NCI-H748 (cell line): ENCODE measurements around the gene PPP3CA.

ENCODE experiments used
- DNase-seq: peaks from one replicate; lab custom pipeline; 2025; ENCODE audit not compliant: unreplicated experiment; lab: John Stamatoyannopoulos, UW

Gene PPP3CA

GRCh38 chr4:101218346-101218745 is 129.0 kb downstream of the PPP3CA start:
- no peak for DNase-seq

GRCh38 chr4:101217353-101218031 is 129.8 kb downstream of the PPP3CA start:
- no peak for DNase-seq

GRCh38 chr4:101211146-101211553 is 136.2 kb downstream of the PPP3CA start:
- peak; percentile 21 for DNase-seq

GRCh38 chr4:101210331-101210730 is 137.0 kb downstream of the PPP3CA start:
- no peak for DNase-seq

- no peak for DNase-seq
These were observed 139.2 kb downstream of the PPP3CA start for GRCh38 chr4:101208171-101208570.

GRCh38 chr4:101205916-101206315 is 141.4 kb downstream of the PPP3CA start:
- DNase-seq = no peak

- DNase-seq = peak; percentile 82
These were observed 145.9 kb downstream of the PPP3CA start for GRCh38 chr4:101201421-101201820.

- DNase-seq = no peak
These were observed 146.8 kb downstream of the PPP3CA start for GRCh38 chr4:101200561-101200960.

- DNase-seq = peak; percentile 34
These were observed 147.6 kb downstream of the PPP3CA start for GRCh38 chr4:101199507-101200285.

GRCh38 chr4:101198682-101199339 is 148.5 kb downstream of the PPP3CA start:
- DNase-seq = peak; percentile 95

- peak; percentile 55 for DNase-seq
These were observed 150.0 kb downstream of the PPP3CA start for GRCh38 chr4:101197350-101197749.

- no peak for DNase-seq
These were observed 155.1 kb downstream of the PPP3CA start for GRCh38 chr4:101192244-101192643.

GRCh38 chr4:101191302-101192098 is 155.8 kb downstream of the PPP3CA start:
- no peak for DNase-seq

- no peak for DNase-seq
These were observed 156.6 kb downstream of the PPP3CA start for GRCh38 chr4:101190751-101191150.

GRCh38 chr4:101188906-101189305 is 158.4 kb downstream of the PPP3CA start:
- peak; percentile 5 for DNase-seq

GRCh38 chr4:101187841-101188240 is 159.5 kb downstream of the PPP3CA start:
- peak; percentile 12 for DNase-seq

GRCh38 chr4:101186567-101187184 is 160.7 kb downstream of the PPP3CA start:
- peak; percentile 7 for DNase-seq

GRCh38 chr4:101184668-101185067 is 162.7 kb downstream of the PPP3CA start:
- DNase-seq = no peak

- DNase-seq = no peak
These were observed 163.5 kb downstream of the PPP3CA start for GRCh38 chr4:101183666-101184373.

- DNase-seq = no peak
These were observed 164.1 kb downstream of the PPP3CA start for GRCh38 chr4:101183221-101183620.
